OCI-LY1 (cell line): Measurements from ENCODE around the gene MEG3.

Source experiments
- EZH2 ChIP-seq: fragments of 200-600 bp; sonication (generic), shearing (Covaris generic); IDR thresholded peaks from 2 replicates; pipeline ENCODE4 v1.8.0; 2017; ENCODE audit warnings: borderline replicate concordance, mixed run types, mild to moderate bottlenecking, antibody characterized with exemption, low read length, moderate library complexity, mixed read lengths
- TF ChIP-seq, protein P1 (sequence below): fragments of 200-600 bp; sonication (generic), shearing (Covaris generic); IDR thresholded peaks from 2 replicates; pipeline ENCODE4 v1.5.1; 2017; ENCODE audit warnings: mild to moderate bottlenecking, antibody characterized with exemption, low read length, moderate library complexity, mixed read lengths

DNA sequence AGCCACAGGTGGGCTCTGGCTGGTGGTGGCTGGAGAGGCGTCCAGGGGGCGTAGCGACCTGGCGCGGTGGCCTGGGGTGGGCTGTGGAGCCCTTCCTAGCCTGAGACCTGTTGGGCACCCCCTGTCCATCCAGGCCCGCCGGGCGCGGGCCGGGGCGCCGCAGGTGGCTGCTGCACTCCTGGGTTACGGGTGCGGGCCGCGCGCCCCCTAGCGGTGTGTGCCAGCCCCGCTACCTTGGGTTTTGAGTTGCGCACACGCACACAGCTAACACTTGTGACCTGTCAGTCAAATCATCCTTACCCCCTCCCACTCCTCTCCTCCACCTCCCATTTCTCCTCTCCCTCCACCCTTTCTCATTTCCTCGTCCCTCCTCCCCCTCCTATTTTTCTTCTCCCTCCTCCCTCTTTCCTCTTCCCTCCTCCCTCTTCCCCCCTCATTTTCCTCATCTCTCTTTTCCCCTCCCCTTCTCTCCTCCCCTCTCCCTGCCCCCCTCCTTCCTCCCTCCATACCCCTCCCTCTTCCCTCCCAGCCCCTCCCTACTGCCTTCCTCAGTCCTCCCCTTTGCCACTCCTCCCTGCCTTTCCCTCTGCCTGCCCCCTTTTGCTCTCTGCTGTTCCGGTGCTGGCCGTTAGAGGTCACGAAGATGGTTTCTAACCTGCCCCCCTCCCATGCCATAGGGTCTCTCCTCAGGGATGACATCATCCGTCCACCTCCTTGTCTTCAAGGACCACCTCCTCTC, 2.3 kb downstream of the MEG3 start:
- TF ChIP-seq, protein P1, sequence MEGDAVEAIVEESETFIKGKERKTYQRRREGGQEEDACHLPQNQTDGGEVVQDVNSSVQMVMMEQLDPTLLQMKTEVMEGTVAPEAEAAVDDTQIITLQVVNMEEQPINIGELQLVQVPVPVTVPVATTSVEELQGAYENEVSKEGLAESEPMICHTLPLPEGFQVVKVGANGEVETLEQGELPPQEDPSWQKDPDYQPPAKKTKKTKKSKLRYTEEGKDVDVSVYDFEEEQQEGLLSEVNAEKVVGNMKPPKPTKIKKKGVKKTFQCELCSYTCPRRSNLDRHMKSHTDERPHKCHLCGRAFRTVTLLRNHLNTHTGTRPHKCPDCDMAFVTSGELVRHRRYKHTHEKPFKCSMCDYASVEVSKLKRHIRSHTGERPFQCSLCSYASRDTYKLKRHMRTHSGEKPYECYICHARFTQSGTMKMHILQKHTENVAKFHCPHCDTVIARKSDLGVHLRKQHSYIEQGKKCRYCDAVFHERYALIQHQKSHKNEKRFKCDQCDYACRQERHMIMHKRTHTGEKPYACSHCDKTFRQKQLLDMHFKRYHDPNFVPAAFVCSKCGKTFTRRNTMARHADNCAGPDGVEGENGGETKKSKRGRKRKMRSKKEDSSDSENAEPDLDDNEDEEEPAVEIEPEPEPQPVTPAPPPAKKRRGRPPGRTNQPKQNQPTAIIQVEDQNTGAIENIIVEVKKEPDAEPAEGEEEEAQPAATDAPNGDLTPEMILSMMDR, result no peak
- TF ChIP-seq EZH2, result no peak
